GM18505 (cell line): Measurements from ENCODE around the gene HTT-AS.
A peak's percentile ranks its signal among the peaks of the same experiment; 100 is the strongest.

Experiments
- ATAC-seq: cut with Tn5 transposase; IDR thresholded peaks from one replicate; pipeline ENCODE4 v1.9.1; 2021; ENCODE audit not compliant: unreplicated experiment
- POLR2A ChIP-seq: IDR thresholded peaks from 4 replicates; pipeline ENCODE4 v1.6.1; 2011; ENCODE audit warnings: borderline replicate concordance; ENCODE audit not compliant: insufficient read depth, insufficient read length; ENCODE audit errors: extremely low read depth

Gene HTT-AS

GRCh38 chr4:3074078-3074845, at the start of gene HTT-AS, which contains the start of gene HTT:
Gene HTT-AS, minus strand, starts transcription at chr4:3074538.
Gene HTT, plus strand, starts transcription at chr4:3074681. Its CDS starts 145 bp downstream, at chr4:3074826.
- peak; percentile 85 for TF ChIP-seq POLR2A
- ATAC-seq: peak; percentile 72

GRCh38 chr4:3123181-3123671, 48.9 kb upstream of the HTT-AS start:
- no peak for ATAC-seq
- TF ChIP-seq POLR2A: no peak

GRCh38 chr4:3122081-3122563, 47.8 kb upstream of the HTT-AS start:
- ATAC-seq: no peak
- no peak for TF ChIP-seq POLR2A

GRCh38 chr4:3121596-3121995, 47.3 kb upstream of the HTT-AS start:
- ATAC-seq: no peak
- no peak for TF ChIP-seq POLR2A

GRCh38 chr4:3121110-3121509, 46.8 kb upstream of the HTT-AS start:
- TF ChIP-seq POLR2A: no peak
- no peak for ATAC-seq

DNA sequence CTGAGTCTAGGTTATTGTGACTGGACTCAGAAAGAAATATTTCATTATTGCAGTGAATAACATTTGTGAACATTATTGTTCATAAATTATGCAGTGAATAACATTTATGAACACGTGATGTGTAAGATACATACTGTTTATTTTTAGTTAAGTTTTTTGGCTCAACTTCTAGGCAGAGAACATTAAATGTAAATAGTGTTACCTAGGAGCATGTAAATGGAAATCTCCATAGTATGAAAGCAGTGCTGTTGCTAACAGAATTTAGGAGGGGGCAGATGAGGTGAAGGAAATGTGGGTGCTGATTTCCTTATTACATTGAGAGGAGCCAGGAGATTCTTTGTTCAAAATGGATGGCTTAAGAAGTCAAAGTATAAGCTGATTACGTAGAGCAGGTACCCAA, 45.1 kb upstream of the HTT-AS start:
- TF ChIP-seq POLR2A: no peak
- ATAC-seq: no peak

DNA sequence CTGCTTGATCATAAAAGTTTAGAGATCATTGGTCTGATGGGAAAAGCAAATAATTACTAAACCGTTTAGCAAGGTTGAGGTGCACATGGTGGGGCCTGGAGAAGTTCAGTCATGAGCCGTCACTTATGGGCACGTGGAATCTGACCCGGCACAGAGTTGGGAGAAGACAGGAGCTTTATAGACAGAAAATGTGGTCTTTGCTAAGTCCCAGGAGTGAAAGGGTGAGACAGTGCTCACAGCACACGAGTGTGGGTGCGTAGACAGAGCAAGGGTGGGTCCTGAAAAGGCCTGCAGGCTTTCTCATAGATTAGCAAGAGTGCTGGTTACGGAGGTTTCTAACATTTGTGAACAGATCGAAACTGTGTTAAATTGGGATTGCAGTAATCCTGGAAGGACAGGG, 44.0 kb upstream of the HTT-AS start:
- TF ChIP-seq POLR2A: no peak
- no peak for ATAC-seq

- ATAC-seq: no peak
- TF ChIP-seq POLR2A: no peak
Measured at GRCh38 chr4:3116955-3117354, 42.6 kb upstream of the HTT-AS start.

DNA sequence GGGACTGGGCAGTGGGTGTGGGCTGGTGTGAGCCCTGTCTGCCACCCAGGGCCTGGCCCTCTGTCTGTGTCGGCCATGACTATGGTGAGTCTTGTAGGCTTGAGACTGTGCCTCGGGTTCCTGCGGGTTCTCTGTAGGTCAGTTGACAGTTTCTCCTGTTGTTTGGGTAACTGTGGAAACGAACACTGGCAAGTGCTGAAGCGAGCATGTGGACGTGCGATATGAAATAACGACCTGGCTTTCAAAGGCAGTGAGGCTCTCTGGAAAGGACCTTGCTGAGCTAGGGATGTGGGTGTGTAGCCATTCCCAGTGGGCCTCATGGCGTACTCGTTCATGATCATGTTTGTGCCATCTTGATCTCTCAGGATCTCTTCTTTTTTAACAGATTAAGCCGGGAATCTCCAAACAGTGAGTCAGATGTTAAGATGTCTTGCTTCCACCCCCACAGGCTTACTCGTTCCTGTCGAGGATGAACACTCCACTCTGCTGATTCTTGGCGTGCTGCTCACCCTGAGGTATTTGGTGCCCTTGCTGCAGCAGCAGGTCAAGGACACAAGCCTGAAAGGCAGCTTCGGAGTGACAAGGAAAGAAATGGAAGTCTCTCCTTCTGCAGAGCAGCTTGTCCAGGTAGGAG, 41.4 kb upstream of the HTT-AS start:
- no peak for ATAC-seq
- TF ChIP-seq POLR2A: no peak

DNA sequence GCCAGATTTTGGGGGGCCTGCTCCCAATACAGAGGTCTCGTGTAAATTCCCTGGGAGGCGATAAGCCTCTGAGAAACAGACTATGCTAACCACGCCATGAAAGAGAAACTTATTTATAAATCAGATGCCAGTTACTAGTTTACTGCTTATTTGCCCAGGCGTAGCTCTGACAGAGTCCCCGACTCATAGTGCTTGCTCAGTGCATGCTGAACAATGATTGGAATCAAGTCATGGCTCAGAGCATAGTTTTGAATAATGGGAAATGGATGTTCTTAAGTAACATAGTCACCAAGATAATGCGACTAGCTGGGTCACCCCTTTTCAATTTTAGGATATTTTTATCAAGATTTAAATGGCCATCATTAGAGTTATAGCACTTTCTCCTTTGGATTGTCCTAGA, 40.0 kb upstream of the HTT-AS start:
- no peak for ATAC-seq
- TF ChIP-seq POLR2A: no peak

GRCh38 chr4:3112609-3113469, 38.5 kb upstream of the HTT-AS start:
- no peak for ATAC-seq

GRCh38 chr4:3112201-3112600, 37.9 kb upstream of the HTT-AS start:
- no peak for TF ChIP-seq POLR2A
- ATAC-seq: no peak

More at GRCh38 chr4:3112609-3113469, 38.5 kb upstream of the HTT-AS start:
- no peak for TF ChIP-seq POLR2A

- TF ChIP-seq POLR2A: no peak
- no peak for ATAC-seq
Measured at GRCh38 chr4:3111461-3111860, 37.1 kb upstream of the HTT-AS start.

DNA sequence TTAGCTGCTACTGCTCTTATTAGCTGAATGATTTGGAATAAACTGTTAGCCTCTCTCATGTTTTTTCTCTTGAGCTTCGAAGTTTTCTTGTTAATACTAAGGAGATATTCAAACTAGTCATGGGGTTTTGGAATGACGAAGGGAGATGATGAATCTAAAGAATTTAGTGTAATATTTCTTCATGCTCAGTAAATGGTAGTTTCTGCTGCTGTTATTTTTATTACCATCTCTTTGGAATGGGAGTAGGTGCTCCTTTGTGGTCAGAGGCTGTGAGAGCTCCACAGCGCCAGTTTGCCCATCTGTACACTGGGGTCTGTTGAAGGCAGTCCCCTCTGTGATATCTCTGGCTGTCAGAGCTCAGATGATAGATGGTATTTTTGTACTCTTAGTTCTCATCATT, 33.9 kb upstream of the HTT-AS start:
- no peak for TF ChIP-seq POLR2A
- ATAC-seq: no peak

- no peak for ATAC-seq
- TF ChIP-seq POLR2A: no peak
Measured at GRCh38 chr4:3107691-3108121, 33.4 kb upstream of the HTT-AS start.
